Duodenal mucosa (tissue), 2 donors: Measurements from ENCODE around the gene GCAT.
A peak's percentile ranks its signal among the peaks of the same experiment; 100 is the strongest.

Experiments used
- H3K27ac ChIP-seq: one replicate; pipeline ENCODE4 v1.7.0; 2013; ENCODE audit warnings: low read depth, low read length
- H3K27me3 ChIP-seq, 2 donors: one replicate each; pipeline ENCODE4 v1.7.0; 2013; ENCODE audit warnings: low read length in 2 of 2, control low read depth in 1 of 2; ENCODE audit not compliant: insufficient read depth in 2 of 2, control insufficient read depth in 1 of 2
- H3K36me3 ChIP-seq, 2 donors: one replicate each; pipeline ENCODE4 v1.7.0; 2013; ENCODE audit warnings: low read length in 2 of 2, control low read depth in 1 of 2; ENCODE audit not compliant: insufficient read depth in 2 of 2, control insufficient read depth in 1 of 2
- H3K4me1 ChIP-seq, 2 donors: one replicate each; pipeline ENCODE4 v1.7.0; 2013; ENCODE audit warnings: low read length in 2 of 2, control low read depth in 1 of 2; ENCODE audit not compliant: insufficient read depth in 2 of 2, control insufficient read depth in 1 of 2
- H3K4me3 ChIP-seq, 2 donors: one replicate each; pipeline ENCODE4 v1.7.0; 2013; ENCODE audit warnings: low read length in 2 of 2, low read depth in 1 of 2
- H3K9ac ChIP-seq, 2 donors: one replicate each; pipeline ENCODE4 v1.7.0; 2013; ENCODE audit warnings: low read length in 2 of 2, low read depth in 1 of 2
- H3K9me3 ChIP-seq, 2 donors: one replicate each; pipeline ENCODE4 v1.7.0; 2013; ENCODE audit warnings: low read length in 2 of 2, control low read depth in 1 of 2; ENCODE audit not compliant: control insufficient read depth in 1 of 2

The GCAT gene

DNA sequence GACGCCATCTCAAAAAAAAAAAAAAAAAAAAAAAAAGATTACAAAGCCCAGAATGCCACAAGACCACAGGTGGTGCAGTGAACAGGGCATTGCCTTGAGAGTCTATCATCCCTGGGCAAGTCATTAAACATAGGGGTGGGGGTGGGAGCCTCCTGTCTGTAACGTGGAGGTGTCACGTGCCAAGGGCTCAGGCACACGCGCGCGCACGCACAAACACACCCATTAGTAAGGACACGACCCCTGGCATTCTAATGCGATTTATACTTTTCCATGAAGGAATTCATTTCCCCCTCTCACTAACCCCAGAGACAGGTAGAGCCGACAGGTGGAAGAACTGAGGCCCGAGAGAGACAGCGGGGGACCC lies 5.8 kb upstream of the GCAT start:
- Histone ChIP-seq H3K36me3 (no peaks in the 10 kb centered on the region), H3K27me3 (no peaks in the 10 kb centered on the region), H3K9ac (peak overlapping the region; percentile 61 to 66), H3K4me1 (peaks cover 16 to 35% of the 10 kb centered on the region in 2 donors), H3K9me3 (no peaks in the 10 kb centered on the region), H3K4me3 (peak overlapping the region; percentile 79 to 81), H3K27ac (no peak overlapping the region)

DNA sequence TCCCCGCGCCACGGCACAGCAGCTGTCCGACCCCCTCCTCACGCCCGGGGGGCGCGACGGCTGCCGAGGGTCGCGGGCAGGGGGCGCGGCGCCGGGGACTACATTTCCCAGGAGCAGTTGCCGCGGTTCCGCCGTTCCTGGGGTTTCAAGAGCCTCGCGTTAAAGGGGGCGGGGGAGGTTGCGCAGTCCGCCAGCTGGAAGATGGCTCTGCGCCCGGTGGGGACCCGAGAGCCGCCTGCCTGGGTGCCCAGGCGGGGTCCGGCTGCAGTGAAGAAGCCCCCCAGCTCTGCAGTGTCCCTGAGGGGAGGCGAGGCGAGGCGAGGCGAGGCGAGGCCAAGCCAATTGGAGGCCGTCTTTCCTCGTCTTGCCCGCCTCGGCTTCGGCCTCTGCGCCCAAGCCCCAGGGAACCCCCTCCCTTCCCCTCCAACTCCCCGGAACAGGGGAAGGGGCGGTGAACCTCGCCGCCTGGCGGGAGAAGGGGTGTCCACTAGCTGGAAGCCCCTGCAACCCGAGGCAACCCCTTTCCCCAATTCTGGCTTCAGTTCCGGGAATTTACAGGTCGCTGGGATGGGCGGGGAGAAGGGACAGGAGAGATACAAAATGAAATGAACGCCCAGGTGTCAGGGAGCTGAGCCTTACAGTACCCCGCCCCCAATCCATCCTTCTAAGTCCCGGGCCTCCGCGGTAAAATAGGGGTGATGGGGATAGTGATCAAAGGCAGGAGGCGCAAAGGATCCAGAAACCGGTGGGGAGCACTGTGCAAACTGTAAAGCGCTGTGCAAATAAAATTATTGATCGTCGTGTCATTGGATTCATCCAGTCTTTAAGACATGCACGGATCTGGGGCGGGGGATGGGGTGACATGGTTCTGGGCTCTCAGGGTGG lies 5.2 kb upstream of the GCAT start:
- Histone ChIP-seq H3K9ac (peak overlapping the region; percentile 61 to 66), H3K27me3 (no peaks in the 10 kb centered on the region), H3K4me1 (peaks cover 16 to 35% of the 10 kb centered on the region in 2 donors), H3K4me3 (peak overlapping the region; percentile 79 to 81), H3K9me3 (no peaks in the 10 kb centered on the region), H3K27ac (no peak overlapping the region), H3K36me3 (no peaks in the 10 kb centered on the region)

DNA sequence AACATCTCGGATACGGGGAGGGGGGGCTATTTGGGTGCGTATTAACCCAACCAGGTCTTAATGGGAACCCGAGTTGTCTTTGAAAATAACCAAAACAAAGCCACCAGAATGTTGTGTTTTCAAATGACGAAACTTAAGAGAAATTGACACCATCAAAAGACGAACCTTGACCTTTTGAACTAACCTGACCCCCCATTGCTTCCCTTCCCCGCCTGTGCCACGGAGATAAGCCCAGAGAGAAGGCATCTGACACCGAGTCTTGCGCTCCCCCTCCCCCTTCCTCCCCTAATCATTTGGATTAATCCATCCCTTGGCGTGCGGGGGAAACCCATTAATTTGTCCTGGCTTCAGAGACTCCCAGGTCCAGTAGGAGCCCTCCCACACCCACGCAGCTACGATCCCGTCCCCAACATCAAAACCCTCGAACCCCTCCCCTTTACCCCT lies 4.5 kb upstream of the GCAT start:
- no peaks in the 10 kb centered on the region for H3K27me3 ChIP-seq
- H3K36me3 ChIP-seq = no peaks in the 10 kb centered on the region
- no peak overlapping the region for H3K27ac ChIP-seq
- peaks cover 19 to 39% of the 10 kb centered on the region in 2 donors for H3K4me1 ChIP-seq
- peak overlapping the region; percentile 61 to 66 for H3K9ac ChIP-seq
- H3K9me3 ChIP-seq = no peaks in the 10 kb centered on the region
- H3K4me3 ChIP-seq = peak overlapping the region; percentile 79 to 81

DNA sequence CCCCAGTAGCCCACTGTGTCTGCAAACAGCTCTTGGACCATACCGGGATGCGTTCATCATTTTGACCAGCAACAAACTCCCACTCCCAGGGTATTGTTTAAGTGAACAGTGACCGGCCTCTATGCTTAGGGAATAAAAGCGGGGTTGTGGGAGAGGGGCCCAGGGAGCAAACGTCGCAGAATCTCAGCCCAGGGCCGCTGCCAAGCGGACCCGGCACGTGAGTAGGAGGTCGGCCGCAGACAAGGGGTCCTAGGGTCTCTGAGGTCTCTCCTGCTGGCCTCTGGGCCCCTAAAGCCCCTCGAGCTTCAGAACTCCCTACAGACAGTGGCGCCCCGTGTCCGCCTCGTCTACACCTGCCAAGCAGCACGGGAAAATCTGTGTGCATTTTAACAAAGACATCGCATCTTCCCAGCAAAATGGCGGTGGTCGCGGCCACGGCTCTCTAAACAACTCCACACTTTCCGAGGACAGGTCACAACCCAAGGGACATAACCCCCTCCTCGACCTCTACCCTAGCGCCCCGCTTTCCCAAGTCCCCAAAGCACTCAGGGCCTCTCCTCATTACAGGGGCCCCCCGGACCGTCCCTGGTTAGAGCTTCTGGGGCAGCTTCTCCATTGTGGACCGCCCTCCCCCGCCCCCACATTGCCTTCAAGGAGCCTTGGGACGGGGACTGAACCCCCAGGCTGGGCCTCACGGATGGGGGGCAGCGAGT lies 3.9 kb upstream of the GCAT start:
- Histone ChIP-seq H3K4me1 (peaks cover 22 to 45% of the 10 kb centered on the region in 2 donors), H3K27me3 (no peaks in the 10 kb centered on the region), H3K4me3 (peak overlapping the region; percentile 79 to 81), H3K9ac (peak overlapping the region in 1 of 2 donors; percentile 51), H3K36me3 (no peaks in the 10 kb centered on the region), H3K27ac (no peak overlapping the region), H3K9me3 (no peaks in the 10 kb centered on the region)

DNA sequence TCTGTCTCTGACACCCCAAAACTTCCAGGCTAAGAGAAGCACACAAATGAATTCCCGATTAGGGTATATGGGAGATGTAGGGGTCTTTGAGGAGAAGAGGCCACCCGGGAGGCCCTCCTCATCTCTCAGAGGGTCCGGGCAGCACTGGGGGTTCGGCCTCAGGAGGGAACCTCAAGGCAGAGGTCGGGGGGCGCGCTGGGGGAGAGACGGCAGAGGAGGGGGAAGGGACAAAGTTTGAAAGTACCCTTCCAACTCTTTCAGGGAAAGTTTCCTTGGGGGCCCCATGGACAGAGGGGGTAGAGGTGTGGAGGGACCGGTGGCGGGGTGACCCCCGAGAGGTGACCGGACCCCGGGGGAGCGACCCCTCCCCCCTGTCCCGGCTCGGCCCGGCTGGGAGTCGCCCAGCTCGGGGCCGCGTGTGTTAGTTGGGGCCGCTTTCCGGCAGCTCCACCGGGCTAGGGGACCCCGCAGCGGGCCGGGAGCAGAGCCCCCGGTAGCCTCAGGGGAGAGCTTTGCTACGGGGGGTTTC lies 3.3 kb upstream of the GCAT start:
- H3K4me3 ChIP-seq = peak overlapping the region; percentile 36 to 63
- no peaks in the 10 kb centered on the region for H3K27me3 ChIP-seq
- peaks cover 26 to 50% of the 10 kb centered on the region in 2 donors for H3K4me1 ChIP-seq
- peak overlapping the region; percentile 51 for H3K9ac ChIP-seq
- no peaks in the 10 kb centered on the region for H3K36me3 ChIP-seq
- no peaks in the 10 kb centered on the region for H3K9me3 ChIP-seq
- no peak overlapping the region for H3K27ac ChIP-seq

DNA sequence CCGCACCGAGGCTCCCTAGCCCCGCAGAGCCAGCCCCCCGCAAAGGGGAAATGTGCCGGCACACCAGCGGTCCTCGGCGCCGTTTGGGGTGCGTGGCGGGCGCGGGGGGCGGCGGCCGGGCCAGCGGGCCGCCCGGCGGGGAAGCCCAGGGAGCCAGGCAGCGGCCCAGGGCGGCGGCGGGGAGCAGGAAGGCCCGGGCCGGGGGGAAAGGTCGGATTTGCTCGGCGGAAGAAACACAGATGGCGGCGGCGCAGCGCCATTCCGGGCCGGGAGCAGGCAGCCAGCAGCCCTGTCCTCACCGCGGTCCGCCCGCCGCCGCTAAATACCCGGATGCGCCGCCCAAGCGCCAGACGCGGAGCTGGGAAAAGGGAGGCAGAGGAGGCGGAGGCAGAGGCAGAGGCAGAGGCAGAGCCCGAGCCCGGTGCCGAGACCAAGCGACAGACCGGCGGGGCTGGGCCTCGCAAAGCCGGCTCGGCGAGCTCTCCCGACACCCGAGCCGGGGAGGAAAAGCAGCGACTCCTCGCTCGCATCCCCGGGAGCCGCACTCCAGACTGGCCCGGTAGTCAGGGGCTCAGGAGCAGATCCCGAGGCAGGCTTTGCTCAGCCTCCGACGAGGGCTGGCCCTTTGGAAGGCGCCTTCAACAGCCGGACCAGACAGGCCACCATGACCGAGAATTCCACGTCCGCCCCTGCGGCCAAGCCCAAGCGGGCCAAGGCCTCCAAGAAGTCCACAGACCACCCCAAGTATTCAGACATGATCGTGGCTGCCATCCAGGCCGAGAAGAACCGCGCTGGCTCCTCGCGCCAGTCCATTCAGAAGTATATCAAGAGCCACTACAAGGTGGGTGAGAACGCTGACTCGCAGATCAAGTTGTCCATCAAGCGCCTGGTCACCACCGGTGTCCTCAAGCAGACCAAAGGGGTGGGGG lies 2.6 kb upstream of the GCAT start:
- Histone ChIP-seq H3K9ac (peak overlapping the region; percentile 82 to 91), H3K36me3 (no peaks in the 10 kb centered on the region), H3K4me1 (peaks cover 26 to 50% of the 10 kb centered on the region in 2 donors), H3K27me3 (no peaks in the 10 kb centered on the region), H3K27ac (peak overlapping the region; percentile 87), H3K4me3 (peak overlapping the region; percentile 89), H3K9me3 (no peaks in the 10 kb centered on the region)

DNA sequence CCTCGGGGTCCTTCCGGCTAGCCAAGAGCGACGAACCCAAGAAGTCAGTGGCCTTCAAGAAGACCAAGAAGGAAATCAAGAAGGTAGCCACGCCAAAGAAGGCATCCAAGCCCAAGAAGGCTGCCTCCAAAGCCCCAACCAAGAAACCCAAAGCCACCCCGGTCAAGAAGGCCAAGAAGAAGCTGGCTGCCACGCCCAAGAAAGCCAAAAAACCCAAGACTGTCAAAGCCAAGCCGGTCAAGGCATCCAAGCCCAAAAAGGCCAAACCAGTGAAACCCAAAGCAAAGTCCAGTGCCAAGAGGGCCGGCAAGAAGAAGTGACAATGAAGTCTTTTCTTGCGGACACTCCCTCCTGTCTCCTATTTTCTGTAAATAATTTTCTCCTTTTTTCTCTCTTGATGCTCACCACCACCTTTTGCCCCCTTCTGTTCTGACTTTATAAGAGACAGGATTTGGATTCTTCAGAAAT lies 1.9 kb upstream of the GCAT start:
- H3K27me3 ChIP-seq = no peaks in the 10 kb centered on the region
- H3K27ac ChIP-seq = peak overlapping the region; percentile 87
- no peaks in the 10 kb centered on the region for H3K9me3 ChIP-seq
- peak overlapping the region; percentile 89 for H3K4me3 ChIP-seq
- peak overlapping the region; percentile 82 to 91 for H3K9ac ChIP-seq
- peaks cover 26 to 50% of the 10 kb centered on the region in 2 donors for H3K4me1 ChIP-seq
- no peaks in the 10 kb centered on the region for H3K36me3 ChIP-seq

DNA sequence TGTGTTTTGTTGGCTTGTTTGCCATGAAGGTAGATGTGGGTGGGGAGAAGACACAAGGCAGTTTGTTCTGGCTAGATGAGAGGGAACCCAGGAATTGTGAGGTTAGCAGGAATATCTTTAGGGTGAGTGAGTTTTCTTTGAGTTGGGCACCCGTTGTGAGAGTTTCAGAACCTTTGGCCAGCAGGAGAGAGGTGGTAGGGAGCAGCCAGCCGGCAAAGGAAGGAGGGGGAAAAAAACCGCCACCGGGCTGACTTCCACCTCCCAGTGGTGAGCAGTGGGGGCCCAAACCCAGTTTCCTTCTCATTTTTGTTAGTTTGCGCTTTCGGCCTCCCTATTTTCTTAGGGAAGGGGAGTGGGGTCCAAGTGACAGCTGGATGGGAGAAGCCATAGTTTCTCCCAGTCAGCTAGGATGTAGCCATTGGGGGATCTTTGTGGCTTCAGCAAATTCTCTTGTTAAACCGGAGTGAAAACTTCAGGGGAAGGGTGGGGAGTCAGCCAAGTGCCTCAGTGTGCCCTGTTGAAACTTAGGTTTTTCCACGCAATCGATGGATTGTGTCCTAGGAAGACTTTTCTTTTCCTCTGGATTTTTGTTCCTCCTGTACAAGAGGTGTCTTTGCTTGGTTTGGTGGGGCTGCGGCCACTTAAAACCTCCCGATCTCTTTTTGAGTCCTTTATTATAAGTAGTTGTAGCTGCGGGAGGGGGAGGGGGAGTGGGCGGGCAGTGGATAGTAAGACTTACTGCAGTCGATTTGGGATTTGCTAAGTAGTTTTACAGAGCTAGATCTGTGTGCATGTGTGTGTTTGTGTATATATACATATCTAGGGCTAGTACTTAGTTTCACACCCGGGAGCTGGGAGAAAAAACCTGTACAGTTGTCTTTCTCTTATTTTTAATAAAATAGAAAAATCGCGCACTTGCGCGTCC lies 1.1 kb upstream of the GCAT start:
- Histone ChIP-seq H3K27ac (peak overlapping the region; percentile 56), H3K9ac (peak overlapping the region; percentile 82 to 91), H3K36me3 (no peaks in the 10 kb centered on the region), H3K27me3 (no peaks in the 10 kb centered on the region), H3K4me1 (peaks cover 26 to 50% of the 10 kb centered on the region in 2 donors), H3K4me3 (peak overlapping the region; percentile 89), H3K9me3 (no peaks in the 10 kb centered on the region)

DNA sequence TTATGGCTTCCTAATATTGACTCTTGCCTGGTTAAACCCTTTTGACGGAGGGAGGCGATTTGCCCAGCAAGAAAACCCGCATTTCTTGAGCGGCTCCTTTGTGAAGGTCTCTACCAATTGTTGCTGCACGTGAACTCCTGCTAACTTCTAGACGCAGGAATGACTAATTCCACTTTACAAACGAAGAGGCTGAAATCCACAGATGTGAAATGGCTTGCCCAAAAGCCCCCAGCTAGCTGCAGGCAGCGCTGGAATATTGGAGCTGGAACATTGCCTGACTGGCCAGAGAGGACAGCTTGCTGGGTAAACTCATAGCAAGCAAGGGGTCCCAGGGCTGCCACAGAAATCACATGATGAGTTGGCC lies 542 bp downstream of the GCAT start:
- H3K4me1 ChIP-seq = peaks cover 19 to 41% of the 10 kb centered on the region in 2 donors
- H3K9me3 ChIP-seq = no peaks in the 10 kb centered on the region
- H3K4me3 ChIP-seq = peak overlapping the region; percentile 89
- H3K27me3 ChIP-seq = no peaks in the 10 kb centered on the region
- H3K27ac ChIP-seq = no peak overlapping the region
- H3K9ac ChIP-seq = peak overlapping the region; percentile 66 to 76
- H3K36me3 ChIP-seq = no peaks in the 10 kb centered on the region
